ENCODE data around the gene ELAVL1.

ELAVL1 gene

DNA sequence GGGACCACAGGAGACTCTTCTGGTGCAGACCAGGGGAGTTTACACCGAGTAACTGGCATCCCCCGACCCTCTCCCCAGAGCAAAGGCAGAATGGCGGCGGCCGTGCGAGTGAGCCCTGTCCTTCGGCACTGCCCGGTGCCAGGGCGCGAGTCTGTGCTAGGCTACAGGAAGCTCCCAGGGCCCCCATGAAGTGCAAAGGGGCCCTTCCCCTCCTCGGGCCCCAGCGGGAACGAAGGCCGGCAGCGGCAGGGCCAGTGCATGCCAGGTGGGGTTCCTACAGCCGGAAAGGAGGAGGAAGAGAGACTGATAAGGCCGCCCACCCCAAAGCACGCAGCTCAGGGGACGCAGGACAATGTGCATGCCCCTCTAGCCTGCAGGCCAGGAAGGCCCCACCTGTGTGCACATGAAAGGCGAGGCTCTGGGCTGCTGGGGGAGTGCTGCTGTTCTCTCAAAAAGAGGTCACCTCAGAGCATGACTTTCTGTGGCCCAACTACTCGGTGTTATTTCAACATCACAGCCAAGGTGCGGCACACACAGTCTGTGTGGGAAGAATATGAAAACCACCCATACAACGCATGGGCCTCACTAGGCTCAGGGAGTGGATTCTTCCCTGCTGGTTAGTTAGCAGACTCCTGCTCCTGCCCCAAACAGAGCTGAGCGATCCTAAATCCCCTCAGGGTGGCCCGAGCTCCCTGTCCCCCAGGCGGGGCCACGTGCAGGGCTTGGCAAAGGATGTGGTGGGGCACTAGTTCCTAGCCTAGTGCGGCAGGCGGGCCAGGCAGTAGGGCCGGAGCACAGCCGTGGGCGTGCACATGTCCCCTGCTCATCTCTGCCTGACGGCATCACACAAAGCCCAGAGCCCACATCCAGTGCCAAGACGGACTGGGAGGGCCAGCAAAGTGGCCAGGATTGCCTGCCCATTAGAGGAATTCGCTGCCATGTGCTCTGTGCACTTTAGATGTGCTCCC is 33.6 kb downstream of the ELAVL1 start:
- TF ChIP-seq GATA3 (IDR thresholded peaks at IDR 0.05; ENCODE audit: low read depth, low read length) (no peak), GATA2 (IDR thresholded peaks at IDR 0.05; ENCODE audit: low read depth, low read length) (no peak)

DNA sequence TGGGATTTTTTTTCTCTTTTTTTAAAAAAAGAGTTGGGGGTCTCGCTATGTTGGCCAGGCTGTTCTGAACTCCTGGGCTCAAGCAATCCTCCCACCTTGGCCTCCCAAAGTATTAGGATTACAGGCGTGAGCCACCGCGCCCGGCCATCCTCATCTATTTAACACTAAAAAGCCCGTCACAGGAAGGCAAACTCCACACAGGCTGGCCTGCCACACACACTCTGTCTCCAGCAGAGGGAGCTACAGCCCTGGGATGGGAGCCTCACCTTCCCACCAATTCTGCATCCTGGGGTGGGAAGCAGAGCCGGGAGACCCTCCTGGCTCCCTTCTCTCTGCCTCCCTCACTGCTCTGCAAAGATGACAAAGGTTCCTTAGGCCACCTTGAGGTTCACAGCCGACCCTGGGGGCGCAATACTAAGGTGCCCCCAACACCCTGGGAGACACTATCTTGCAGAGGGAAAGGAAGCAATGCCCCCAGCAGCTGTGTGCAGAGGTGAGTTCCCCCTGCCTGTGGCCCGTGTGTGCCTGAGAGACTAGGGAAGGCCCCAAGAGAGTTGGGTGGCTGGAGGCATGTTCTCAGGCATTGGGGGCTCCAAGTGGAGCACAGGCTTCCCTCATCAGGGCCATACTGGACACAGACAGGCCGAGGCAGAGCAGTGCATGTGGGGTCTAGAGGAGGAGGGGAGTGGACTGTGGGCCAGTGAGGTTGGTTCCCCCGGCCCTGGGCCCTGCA is 34.6 kb downstream of the ELAVL1 start:
- TF ChIP-seq GATA3 (IDR thresholded peaks at IDR 0.05; ENCODE audit: low read depth, low read length): no peak
- no peak for TF ChIP-seq GATA2 (IDR thresholded peaks at IDR 0.05; ENCODE audit: low read depth, low read length)

DNA sequence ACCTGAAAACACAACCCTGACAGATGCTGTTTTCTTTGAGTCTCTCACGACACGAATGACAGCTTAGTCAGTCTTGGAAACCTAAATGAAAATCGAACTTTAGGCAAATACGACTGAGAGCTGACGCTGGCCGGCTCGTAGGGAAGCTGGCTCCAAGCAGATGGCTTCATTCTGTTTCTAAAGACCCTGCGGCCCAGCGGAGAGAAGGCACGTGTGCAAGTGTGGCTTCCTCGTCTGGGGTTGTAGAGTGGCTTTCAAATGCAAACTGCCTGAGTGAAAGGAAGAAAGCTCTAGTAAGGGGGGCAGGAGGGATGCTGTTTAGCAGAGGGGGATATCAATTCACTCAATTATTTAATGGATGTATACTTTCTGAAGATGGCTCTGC is 35.9 kb downstream of the ELAVL1 start:
- no peak for TF ChIP-seq GATA3 (IDR thresholded peaks at IDR 0.05; ENCODE audit: low read depth, low read length)
- TF ChIP-seq GATA2 (IDR thresholded peaks at IDR 0.05; ENCODE audit: low read depth, low read length): no peak

DNA sequence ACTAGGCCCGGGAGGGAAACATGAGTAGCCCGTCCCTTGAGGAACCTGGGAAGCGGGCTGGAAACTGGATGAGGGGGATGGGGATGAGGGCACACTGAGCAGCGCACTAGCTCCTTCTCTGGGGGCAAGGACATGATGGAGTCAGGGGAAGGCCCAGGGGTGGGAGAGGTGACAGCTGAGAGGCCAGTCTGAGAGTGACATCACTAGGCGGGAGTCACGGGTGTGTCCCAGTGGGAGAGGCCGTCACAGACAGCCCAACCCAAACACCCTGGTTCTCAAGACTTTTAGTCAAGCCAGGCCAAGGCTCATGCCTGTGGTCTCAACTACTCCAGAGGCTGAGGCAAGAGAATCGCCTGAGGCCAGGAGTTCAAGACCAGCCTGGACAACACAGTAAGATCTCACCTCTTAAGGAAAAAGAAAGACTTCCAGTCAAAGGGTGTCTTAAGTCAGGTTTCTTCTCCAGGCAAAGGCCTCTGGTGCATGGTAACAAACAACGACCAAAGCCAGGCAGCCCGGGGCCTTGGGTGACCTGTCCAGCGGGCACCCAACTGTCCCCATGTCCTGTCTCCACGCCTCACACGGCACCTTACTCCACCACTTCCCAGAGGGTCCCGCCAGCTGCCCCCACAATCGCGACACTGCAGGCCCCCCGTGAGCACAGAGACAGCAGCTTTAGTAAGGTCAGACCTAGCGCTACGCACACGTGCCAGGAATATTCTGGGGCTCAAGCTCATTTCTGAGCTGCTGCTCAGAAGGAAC is 36.5 kb downstream of the ELAVL1 start:
- no peak for TF ChIP-seq GATA3 (IDR thresholded peaks at IDR 0.05; ENCODE audit: low read depth, low read length)
- no peak for TF ChIP-seq GATA2 (IDR thresholded peaks at IDR 0.05; ENCODE audit: low read depth, low read length)

DNA sequence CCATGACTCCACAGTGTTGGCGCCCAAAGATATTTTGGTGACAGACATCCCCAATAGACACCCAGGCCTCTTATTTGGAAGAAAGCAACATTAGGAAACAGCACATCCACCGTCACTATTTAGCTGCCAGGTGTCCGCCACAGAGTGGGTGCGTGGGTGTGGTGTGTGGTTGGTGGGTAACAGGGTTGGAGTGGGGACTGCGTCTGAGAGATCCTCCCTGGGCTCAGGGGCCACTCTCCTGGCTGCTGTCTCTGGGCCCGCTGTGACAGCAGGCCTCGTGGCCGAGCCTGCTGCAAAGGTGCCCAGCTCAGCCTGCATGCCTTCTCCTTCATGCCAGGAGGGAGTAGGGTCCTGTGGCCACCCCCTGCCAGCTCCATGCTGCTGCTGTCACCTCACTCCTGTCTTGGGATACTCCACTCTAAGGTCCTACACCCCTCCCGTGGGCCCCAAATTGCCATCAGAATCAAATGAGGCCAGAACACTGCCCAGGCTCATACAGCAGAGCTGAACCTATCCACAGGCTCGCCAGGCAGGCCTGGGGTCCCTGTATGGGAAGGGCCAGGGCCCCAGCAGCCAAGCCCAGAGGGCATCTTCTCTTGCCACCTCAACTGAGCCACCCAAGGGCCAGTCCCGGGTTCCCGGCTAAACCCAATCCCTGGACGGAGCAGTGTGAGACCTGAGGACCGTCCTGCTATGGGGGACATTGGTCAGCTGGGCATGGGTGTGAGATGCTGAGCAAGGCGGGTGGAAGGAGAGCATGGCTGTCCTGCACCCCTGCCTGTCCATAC is 37.2 kb downstream of the ELAVL1 start:
- no peak for TF ChIP-seq GATA3 (IDR thresholded peaks at IDR 0.05; ENCODE audit: low read depth, low read length)
- no peak for TF ChIP-seq GATA2 (IDR thresholded peaks at IDR 0.05; ENCODE audit: low read depth, low read length)

DNA sequence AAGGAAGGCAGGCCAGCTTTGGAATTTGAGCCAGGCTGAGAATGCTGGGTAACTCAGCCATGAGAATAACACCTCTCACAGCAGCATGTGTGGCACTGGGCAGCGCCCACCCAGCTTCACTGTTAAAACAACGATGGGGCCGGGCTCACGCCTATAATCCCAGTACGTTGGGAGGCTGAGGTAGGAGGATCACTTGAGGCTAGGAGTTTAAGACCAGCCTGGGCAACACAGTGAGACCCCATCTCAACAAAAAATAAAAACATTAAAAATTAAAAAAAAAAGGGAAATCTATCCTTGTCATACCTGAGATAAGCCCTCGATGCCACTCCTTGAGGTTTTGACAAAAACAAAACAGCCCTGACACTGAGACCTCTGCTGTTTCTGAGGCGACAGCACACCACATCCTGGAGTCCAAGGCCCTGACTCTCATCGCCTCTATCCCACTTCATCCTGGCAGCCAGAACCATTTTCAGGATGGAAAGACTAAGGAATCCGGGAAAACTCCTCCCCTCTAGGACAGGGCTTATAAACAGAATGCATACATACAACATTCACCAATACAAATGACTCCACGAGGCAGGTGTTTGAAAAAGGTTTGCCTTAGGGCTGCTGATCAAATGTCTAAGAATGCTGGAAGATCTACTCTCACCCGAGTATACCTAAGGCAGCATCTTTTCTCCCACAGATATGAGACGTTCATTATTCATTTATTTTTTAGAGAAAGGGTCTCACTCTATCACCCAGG is 39.3 kb downstream of the ELAVL1 start:
- TF ChIP-seq GATA2 (IDR thresholded peaks at IDR 0.05; ENCODE audit: low read depth, low read length) (no peak), GATA3 (IDR thresholded peaks at IDR 0.05; ENCODE audit: low read depth, low read length) (no peak)

DNA sequence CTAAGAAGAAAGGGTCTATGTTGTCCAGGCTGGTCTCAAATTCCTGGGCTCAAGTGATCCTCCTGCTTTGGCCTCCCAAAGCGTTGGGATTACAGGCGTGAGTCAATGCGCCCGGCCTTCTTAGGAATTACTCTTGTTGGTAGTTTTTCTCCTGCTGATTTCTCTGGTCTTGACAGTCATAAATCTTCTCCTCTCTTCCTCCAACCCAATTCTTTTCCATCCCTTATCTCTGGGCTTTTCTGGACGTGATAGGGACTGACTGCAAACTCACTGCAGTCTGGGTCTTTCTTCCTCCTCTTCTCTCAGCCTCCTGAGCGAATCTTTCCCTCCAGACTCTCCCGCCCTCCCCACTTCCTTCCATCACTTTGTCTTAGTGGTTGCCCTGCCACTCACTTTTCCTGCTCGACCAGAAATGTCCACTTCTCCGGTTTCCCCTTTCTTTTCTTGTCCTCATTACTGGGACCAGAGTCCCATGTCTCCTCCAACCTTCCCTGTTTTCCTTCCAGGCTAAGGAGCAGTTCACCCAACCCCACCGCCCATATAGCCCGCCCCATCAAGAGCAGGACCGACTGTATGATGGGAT is 40.1 kb downstream of the ELAVL1 start:
- TF ChIP-seq GATA2 (IDR thresholded peaks at IDR 0.05; ENCODE audit: low read depth, low read length) (no peak), GATA3 (IDR thresholded peaks at IDR 0.05; ENCODE audit: low read depth, low read length) (no peak)

DNA sequence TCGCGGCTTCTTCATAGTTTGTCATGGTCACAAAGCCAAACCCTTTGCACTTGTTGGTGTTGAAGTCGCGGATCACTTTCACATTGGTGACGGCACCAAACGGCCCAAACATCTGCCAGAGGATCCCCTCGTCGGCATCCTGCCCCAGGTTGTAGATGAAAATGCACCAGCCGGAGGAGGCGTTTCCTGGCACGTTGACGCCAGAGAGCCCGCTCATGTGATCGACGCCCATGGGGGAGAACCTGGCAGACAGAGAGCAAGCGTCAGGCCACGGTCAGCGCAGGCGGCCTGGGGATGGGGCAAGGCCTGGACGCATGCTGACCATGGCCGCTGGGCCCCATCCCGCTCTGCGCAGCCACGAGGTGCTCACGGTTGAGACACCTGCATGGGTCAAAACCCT is 41.9 kb downstream of the ELAVL1 start:
- TF ChIP-seq GATA3 (IDR thresholded peaks at IDR 0.05; ENCODE audit: low read depth, low read length) (no peak), GATA2 (IDR thresholded peaks at IDR 0.05; ENCODE audit: low read depth, low read length) (no peak)

DNA sequence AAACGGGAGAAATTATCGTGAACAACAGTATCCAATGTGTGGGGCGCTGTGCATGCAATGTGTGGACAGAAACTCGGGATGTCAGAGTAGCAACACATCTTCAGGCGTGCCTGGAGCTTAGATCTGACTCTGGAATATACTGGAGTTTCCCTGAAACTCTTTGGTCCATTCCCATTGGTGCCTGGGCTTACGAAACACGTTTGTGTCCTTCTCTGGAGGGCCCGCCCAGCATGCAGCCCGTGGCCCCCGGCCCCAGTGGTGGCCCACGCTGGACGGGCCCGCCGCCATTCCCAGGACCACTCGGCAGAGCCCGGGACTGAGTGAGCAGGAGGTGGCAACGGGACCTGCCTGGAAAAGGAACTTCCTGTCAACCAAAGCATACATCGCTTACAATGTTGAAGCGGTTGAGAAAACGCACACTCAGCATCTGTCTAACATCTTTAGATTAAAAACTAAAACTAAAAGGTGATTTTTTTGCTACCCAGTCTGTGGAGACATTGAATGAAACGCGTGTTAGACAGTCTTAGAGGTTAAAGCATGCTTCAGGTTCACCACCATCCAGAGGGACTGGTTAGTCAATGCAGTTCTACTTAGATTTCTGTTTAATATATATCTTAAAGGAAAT is 42.7 kb downstream of the ELAVL1 start:
- TF ChIP-seq GATA3 (IDR thresholded peaks at IDR 0.05; ENCODE audit: low read depth, low read length) (no peak), GATA2 (IDR thresholded peaks at IDR 0.05; ENCODE audit: low read depth, low read length) (no peak)

DNA sequence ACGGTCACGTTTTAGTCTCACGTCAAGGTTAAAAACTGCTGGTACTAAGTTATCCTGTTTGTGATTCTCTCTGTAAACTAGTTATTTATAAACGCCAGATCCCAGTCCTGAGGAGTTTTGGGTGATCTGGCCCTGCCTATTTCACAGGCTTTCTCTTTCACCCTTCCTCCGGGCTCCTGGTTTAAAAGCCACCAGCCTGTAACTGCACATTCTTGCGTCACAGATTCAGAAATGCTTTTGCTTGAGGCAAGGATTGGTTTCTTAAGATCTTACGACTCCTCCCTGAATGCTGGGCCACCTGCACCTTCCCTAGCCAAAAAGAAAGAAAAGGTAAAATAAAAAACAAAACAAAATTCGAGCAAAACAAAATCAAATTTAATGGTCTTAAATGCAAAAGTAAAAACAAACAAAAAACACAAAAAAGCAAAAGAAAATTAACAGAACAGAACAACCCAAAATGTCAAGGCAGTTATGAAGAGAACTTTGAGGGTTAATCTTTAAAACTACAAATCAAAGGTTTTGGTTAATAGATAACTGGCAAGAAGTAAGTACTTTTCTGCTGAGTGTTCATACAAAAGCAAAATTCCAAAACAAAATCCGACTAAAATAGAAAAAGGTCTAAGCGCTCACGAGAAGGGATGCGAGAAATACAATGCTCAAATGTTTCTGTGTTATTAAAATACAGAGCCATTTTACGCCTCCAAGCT is 43.4 kb downstream of the ELAVL1 start:
- TF ChIP-seq GATA2 (IDR thresholded peaks at IDR 0.05; ENCODE audit: low read depth, low read length) (no peak), GATA3 (IDR thresholded peaks at IDR 0.05; ENCODE audit: low read depth, low read length) (no peak)

DNA sequence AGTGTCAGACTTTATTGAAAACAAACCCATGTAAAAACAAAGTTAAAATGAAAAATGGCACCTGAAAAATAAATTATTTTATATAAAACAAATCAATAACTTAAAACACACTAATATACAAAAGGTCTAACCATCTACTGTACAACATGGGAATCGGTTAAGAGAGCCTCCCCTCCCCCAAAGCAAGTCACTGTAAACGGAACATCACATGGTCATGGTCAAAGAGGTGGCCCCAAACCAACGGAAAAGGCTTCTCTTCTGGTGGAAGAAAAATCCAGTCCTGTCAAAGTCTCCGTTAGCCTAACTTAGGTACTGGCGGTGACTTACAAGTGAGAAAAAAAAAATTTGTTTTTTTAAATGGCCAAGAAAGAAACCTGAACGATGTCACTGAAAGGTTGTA is 46.2 kb downstream of the ELAVL1 start:
- TF ChIP-seq GATA2 (IDR thresholded peaks at IDR 0.05; ENCODE audit: low read depth, low read length) (no peak), GATA3 (IDR thresholded peaks at IDR 0.05; ENCODE audit: low read depth, low read length) (no peak)

Measured in SH-SY5Y (cell line).